Endometrial microvascular endothelial cells (primary cell): ENCODE results near the gene PDX1. TPM values are rescaled to one million over a fixed set of nuclear protein-coding genes. Genes with fewer than 3 reads are reported as not detected.

ENCODE experiments used
- in situ Hi-C: cut with HindIII; loops from 2 replicates; pipeline ENCODE4 v1.10.0; 2017; ENCODE audit warnings: low sequenced_read_pairs, low pct_unique_long_range_greater_than_20kb; ENCODE audit errors: inconsistent ontology term
- total RNA-seq: library from RNA; depleted of rRNA; stranded (reverse); fragments of >200 nt; gene quantifications from one replicate; pipeline ENCODE4 v1.2.3, GENCODE V29; 2015; ENCODE audit errors: inconsistent ontology term

The PDX1 gene
- total RNA-seq, 1 donor from 2014 or later = not detected

- in situ Hi-C loops = no loop called here
These were observed 48.0 kb downstream of the PDX1 start for GRCh38 chr13:27967736-27968315.

DNA sequence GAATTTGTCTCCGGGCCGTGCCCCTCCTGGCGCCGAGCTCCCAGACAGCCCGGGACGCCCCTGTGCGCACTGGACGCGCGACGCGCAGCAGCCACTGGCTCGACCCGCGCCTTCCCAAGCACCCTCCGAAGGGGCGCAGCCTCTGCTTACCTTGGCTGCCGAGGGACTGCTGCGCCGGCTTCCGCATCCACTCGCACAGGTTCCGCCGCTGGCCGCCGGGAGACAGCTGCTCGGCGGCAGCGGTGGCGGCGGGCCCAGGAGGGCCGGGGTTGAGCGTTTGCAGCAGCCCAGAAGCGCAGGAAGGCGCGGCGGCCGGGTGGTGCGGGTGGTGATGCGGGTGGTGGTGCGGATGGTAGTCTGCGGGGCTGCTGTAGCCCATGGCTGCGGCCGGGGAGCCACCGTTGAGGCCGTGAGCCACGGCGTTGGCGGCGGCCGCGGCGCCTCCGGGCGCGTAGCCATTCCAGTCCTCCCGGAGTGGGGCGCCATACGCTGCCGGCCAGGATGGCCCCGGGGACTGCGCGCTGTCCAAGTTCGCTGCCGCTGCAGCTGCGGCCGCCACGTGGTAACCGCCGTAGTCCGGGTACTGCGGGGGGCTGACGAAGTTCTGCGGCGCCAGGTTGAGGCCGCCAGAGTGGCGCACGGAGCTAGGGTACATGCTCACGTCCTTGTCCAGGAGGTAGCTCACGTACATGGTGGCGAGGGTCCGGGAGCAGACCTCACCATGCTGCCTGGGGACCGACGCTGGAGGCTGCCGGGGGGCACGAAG is 48.7 kb downstream of the PDX1 start:
- in situ Hi-C loops = no loop called here

GRCh38 chr13:27969082-27969865 is 49.5 kb downstream of the PDX1 start, which contains the start of gene CDX2:
CDX2 (minus strand) TSS chr13:27969315; CDS start chr13:27969006, 309 bp downstream.
- in situ Hi-C loops = no loop called here

DNA sequence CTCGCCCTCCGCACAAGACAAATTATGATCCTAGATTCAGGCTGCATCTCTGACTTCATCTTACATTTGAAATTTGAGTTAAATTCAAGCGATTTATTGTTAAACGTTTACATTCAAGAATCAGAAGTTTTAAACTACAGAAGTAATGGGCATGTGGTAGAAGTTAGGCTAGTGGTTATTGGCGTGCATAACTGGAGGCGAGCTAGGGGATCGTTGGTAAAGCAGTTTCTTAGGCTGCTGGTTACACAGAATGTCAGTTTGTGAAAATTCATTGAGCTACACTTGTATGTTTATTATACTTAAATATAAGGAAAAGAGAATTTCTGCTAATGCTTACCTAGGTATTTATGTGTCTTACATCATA is 50.0 kb downstream of the PDX1 start:
- in situ Hi-C loops = no loop called here

DNA sequence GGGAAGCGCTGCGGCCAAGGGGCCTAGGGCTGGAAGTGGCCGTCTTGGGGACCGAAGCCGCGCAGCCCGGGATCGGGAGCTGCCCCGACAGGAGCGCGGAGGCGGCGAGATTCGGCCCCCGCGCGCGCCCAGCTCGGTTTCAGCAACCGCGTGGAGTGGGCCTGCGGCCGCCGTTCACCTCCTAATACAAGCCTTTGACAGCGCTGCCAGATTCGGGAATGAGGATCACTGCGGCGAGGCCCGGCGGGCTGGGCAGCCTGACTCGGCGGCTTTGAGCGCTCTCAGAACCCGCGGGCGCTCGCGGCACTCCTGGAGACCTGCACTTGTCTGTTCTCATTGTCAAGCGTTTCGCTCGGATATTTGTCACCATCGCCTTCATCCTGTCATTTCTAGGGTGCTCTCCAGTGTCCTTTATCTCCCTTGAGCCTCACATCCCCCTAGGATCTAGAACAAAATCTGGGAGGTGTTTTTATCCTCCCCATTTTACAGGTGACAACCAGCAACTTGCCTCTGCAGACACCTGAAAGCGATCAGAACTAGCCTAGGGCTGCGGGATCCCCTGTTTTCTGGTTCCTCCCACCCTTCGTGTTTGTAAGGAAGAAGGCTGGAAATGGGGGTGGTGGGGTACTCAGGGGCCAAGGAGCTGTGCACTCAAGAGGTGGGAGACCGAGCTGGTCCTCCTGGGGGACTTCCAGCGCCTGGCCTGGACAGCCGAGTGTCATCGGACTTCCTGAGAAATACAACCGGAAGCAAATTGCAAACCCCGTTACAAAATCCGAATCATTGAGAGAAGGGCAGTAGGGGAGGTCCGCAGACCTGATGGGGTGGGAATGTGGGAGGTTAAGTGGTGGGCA is 50.8 kb downstream of the PDX1 start:
- in situ Hi-C loops = no loop called here

DNA sequence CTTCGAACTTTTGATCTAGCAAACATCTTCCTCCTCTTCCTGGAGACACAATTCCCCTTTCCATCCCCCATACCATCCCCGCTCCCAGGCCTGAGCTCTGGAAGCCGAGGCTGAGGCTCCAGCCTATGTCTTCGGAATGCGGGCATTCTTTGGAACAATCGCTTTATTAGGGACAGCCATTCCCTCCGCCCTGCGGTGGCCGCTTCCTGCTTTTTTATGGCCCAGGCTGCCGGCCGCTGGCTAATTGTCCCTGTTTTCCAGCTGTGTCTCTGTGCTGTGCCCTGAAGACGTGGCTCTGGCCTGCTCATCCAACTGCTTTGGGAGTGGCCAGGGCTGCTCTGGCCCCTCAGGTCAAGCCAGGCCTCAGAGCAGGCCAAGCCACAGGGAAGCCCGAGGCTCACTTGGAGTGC is 51.4 kb downstream of the PDX1 start:
- in situ Hi-C loops = no loop called here

DNA sequence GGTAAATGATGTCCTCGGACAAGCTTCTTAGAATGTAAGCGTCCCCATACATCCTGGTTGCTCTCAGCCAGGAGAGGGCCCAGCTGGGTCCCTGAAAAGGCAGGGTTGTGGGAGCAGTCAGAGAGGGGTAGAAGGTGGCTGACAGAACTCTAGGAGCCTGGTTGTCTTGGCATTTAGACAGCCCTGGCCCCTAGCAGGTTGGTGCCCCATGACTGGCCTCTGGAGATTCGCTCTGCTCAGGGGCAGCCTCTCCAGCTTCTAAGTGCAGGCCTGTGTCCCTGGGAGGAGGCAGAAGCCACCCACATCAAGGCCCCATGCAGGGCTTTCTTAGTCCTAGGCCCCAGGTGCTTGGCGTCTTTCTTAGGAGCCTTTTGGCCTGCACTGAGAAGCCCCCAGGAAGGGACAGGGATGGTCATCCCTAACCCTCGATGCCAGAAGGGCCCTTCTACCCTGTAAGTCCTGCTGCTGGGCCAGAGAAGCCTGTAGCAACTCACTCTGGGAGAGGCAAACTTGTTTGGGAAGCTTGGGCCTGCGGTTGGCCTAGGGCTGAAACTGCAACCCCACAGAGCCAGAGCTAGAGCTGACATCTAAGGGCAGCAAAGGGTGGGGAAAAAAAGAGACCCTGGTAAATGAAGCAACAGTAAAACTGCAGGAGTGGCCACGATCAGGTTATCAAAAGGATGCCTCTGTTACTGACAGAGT is 52.1 kb downstream of the PDX1 start:
- in situ Hi-C loops = no loop called here

DNA sequence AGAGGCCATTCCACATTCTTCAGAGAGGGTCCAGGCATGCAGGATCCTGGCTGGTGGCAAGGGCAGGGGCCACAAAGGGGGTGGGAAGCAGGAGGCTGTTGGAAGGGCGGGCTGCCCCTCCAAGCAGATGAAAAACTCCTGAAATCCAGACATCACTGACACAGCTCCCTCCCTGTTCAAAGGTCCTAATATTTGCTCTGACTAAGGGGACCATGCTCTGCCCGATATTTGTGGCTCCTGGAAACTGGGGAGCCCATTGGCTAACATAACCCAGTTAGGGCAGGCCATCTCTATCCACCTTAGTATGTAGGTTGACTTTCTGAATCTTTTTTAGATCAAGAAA is 52.6 kb downstream of the PDX1 start:
- in situ Hi-C loops = no loop called here

- in situ Hi-C loops = no loop called here
These were observed 53.5 kb downstream of the PDX1 start for GRCh38 chr13:27973291-27973690.

GRCh38 chr13:27973961-27974662 is 54.3 kb downstream of the PDX1 start:
- in situ Hi-C loops = no loop called here

Other genes starting within 250 kb of the PDX1 start
- not detected for gene GSX1, start 127.5 kb upstream of the PDX1 start, total RNA-seq
- gene CDX2, start 49.3 kb downstream of the PDX1 start, total RNA-seq = not detected
- gene URAD, start 68.7 kb downstream of the PDX1 start, total RNA-seq = not detected
- not detected for gene FLT3, start 180.6 kb downstream of the PDX1 start, total RNA-seq
- 18.1 TPM for gene PAN3, start 218.5 kb downstream of the PDX1 start, total RNA-seq